Gastrocnemius medialis (tissue), 4 donors: ENCODE results near the gene PHETA2. TPM values are rescaled to one million over a fixed set of nuclear protein-coding genes. Genes with fewer than 3 reads are reported as not detected.
"Not testable (repeated sequence)": the region's sequence is repeated elsewhere in the genome, so short reads cannot be mapped to it uniquely, and the experiment has no call there.

Source experiments
- ATAC-seq, 2 donors: fragments of 150-250 bp; one replicate each; pipeline ENCODE4 v1.9.1; 2016
- DNase-seq, 2 donors: peaks; one replicate each; pipeline ENCODE4 v3.0.0-alpha.2; 2019
- H3K27ac ChIP-seq, 4 donors: fragments of 200-600 bp; sonication (generic); 1 replicate in 1 of 4; 2 replicates in 3 of 4; pipeline ENCODE4 v1.5.1; 2016 to 2018; ENCODE audit warnings: mild to moderate bottlenecking in 2 of 4, moderate library complexity in 1 of 4
- H3K27me3 ChIP-seq, 3 donors: fragments of 200-600 bp; sonication (generic) in 2 of 3; 1 replicate in 1 of 3; 2 replicates in 2 of 3; pipeline versions ENCODE4 v1.5.1 to v1.6.0; 2016 to 2019; ENCODE audit warnings: mild to moderate bottlenecking in 1 of 3, moderate library complexity in 1 of 3
- H3K36me3 ChIP-seq, 2 donors: fragments of 200-600 bp; sonication (generic) in 1 of 2; one replicate each; pipeline ENCODE4 v1.5.1; 2017 to 2018
- H3K4me1 ChIP-seq, 2 donors: fragments of 200-600 bp; sonication (generic) in 1 of 2; one replicate each; pipeline ENCODE4 v1.5.1; 2016 to 2017; ENCODE audit warnings: mild to moderate bottlenecking in 2 of 2
- H3K4me3 ChIP-seq, 4 donors: fragments of 200-600 bp; sonication (generic) in 3 of 4; 1 replicate in 1 of 4; 2 replicates in 3 of 4; pipeline ENCODE4 v1.5.1; 2016 to 2019; ENCODE audit warnings: mild to moderate bottlenecking in 2 of 4
- H3K9me3 ChIP-seq, 3 donors: fragments of 200-600 bp; sonication (generic) in 2 of 3; 1 replicate in 1 of 3; 2 replicates in 2 of 3; pipeline ENCODE4 v1.5.1; 2016 to 2019
- CTCF ChIP-seq, 5 experiments: fragments of 450-650 bp in 3 of 5; fragments of 200-600 bp in 2 of 5; sonication (generic) in 2 of 5; IDR thresholded peaks in 4 of 5; conservative IDR thresholded peaks in 1 of 5; 1 replicate in 4 of 5; 2 replicates in 1 of 5; pipeline ENCODE4 v1.5.1; 2016 to 2019; ENCODE audit warnings: antibody characterized with exemption in 5 of 5, mild to moderate bottlenecking in 3 of 5, moderate library complexity in 3 of 5
- POLR2A ChIP-seq, 2 donors: fragments of 450-650 bp; IDR thresholded peaks; one replicate each; pipeline ENCODE4 v1.6.1; 2017; ENCODE audit warnings: antibody characterized with exemption in 2 of 2, mild to moderate bottlenecking in 2 of 2, moderate library complexity in 2 of 2
- in situ Hi-C, 4 donors: fragments of 200-750 bp; cut with MboI; loops; one replicate each; pipeline versions ENCODE4 v1.15.0 to v1.8.0; 2017; ENCODE audit warnings: low sequenced_read_pairs in 4 of 4
- intact Hi-C: fragments of 100-400 bp; cut with DNase I; formaldehyde crosslinking; loops from one replicate; pipeline ENCODE4 v1.15.1; 2023; ENCODE audit warnings: low total_unique reads
- total RNA-seq, 4 donors: library from RNA; depleted of rRNA; stranded (reverse); fragments of >200 nt; gene quantifications; one replicate each; pipeline versions ENCODE4 v1.1.0 to v1.2.3, GENCODE V29; 2016

The PHETA2 gene
- total RNA-seq, 4 donors from 2014 or later = 1.8 to 3.1 (median 2.1) TPM

GRCh38 chr22:42127606-42128005 is 53.6 kb downstream of the PHETA2 start:
- H3K27me3 ChIP-seq = no peaks in the 10 kb centered on the region
- H3K4me1 ChIP-seq = no peaks in the 10 kb centered on the region
- H3K27ac ChIP-seq = no peak overlapping the region
- H3K9me3 ChIP-seq = no peaks in the 10 kb centered on the region
- in situ Hi-C loops (no loop called here), intact Hi-C loops (no loop called here)
- TF ChIP-seq CTCF (IDR thresholded peaks at IDR 0.05 in 4 of 5, conservative IDR thresholded peaks at IDR 0.05 in 1 of 5) (no peak), POLR2A (IDR thresholded peaks at IDR 0.05) (no peak)
- no peaks in the 10 kb centered on the region for H3K36me3 ChIP-seq
- DNase-seq = no peak
- no peak for ATAC-seq
- H3K4me3 ChIP-seq = no peak overlapping the region

GRCh38 chr22:42128007-42128406 is 54.0 kb downstream of the PHETA2 start:
- H3K36me3 ChIP-seq, H3K27ac ChIP-seq, H3K4me3 ChIP-seq, ATAC-seq, H3K9me3 ChIP-seq, H3K4me1 ChIP-seq, in situ Hi-C loops, DNase-seq, intact Hi-C loops, H3K27me3 ChIP-seq: not testable (repeated sequence)

Other genes starting within 250 kb of the PHETA2 start
- gene SREBF2, start 241.1 kb upstream of the PHETA2 start, total RNA-seq = 10 to 100 TPM; 25.1 to 40.9 (median 36.1) TPM
- not detected for gene SHISA8, start 159.2 kb upstream of the PHETA2 start, total RNA-seq
- not detected for gene TNFRSF13C, start 147.4 kb upstream of the PHETA2 start, total RNA-seq
- gene CENPM, start 127.1 kb upstream of the PHETA2 start, total RNA-seq = 1 to 10 TPM in 2 of 4 donors, not detected in 2; 1.5 to 5.1 TPM
- under 1 TPM in 1 of 4 donors, not detected in 3; 0.18 TPM for gene SEPTIN3, start 104.8 kb upstream of the PHETA2 start, total RNA-seq
- under 1 TPM in 3 of 4 donors, not detected in 1; 0.27 to 0.59 (median 0.31) TPM for gene WBP2NL, start 75.5 kb upstream of the PHETA2 start, total RNA-seq
- 10 to 100 TPM in 3 of 4 donors, 1 to 10 TPM in 1; 8.7 to 14.1 (median 11.9) TPM for gene NAGA, start 3.4 kb upstream of the PHETA2 start, total RNA-seq
- gene SMDT1, start 5.5 kb downstream of the PHETA2 start, total RNA-seq = 10 to 100 TPM in 1 of 4 donors, 1 to 10 TPM in 3; 7.9 to 14.6 (median 9.8) TPM
- 100 to 1,000 TPM; 117 to 139 (median 125) TPM for gene NDUFA6, start 16.5 kb downstream of the PHETA2 start, total RNA-seq
- under 1 TPM in 2 of 4 donors, not detected in 2; 0.15 to 0.24 TPM for gene CYP2D6, start 56.6 kb downstream of the PHETA2 start, total RNA-seq
- gene TCF20, start 196.4 kb downstream of the PHETA2 start, total RNA-seq = 10 to 100 TPM in 3 of 4 donors, 1 to 10 TPM in 1; 9.9 to 14.4 (median 12.4) TPM